HG03103 (cell line): ENCODE data around the gene RTL5.

Experiments used
- ATAC-seq: cut with Tn5 transposase; IDR thresholded peaks from one replicate; pipeline ENCODE4 v1.9.1; 2021; ENCODE audit warnings: low read depth; ENCODE audit not compliant: unreplicated experiment

Gene RTL5

DNA sequence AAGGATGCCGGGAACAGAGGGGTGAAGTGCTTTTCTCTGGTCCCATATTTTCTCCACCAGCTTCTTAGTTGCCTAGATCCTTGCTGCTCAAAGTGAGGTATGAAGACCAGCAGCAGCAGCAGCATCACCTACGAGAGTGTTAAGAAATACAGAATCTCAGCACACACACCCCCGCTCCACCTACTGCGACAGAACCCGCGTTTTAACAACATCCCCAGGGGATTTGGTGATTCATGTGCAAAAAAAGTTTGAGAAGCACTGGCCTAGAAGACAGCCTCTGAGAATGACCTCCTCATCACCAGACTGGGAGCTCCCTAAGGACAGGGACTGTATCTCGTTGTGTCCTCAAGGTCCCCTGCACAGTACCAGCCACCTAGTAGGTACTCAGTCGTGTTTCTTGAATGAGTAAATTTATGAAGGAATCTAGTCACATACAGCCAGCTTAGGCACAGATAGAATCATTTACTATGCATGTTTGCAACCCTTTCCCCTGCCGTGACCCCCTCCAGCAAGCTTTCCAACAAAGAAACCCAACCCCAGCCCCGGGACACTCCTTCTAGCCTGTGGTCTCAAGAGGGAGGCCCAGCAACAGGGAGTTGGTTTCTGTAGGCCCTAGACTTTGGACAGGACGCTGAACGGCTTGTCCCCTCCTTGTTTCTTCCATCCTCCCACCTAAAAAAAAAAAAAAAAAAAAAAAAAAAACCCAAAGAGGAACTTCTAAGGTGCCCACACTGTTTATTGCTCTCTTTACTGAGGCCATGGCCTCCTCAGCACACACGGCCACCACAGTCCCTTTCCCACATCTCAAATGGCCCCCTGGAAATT lies 21.5 kb downstream of the RTL5 start:
- ATAC-seq, result no peak

DNA sequence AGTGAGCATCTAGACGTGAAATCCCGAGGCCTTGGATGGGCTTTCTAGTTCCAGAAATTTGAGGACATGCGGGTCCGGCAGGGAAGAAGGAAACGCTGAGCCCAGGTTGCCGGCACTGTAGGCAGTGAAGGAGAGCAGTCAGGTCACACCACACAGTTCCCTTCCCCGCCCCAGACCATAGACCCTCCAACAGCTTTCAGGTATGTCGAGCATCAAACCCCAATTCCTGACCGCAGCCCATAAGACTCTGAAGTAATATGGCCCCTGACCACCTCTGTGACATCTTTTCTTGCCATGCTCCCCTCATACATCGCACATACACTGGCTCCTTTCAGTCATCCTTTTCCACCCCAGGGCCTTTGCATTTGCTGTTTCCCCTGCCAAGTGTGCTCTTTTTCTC lies 23.0 kb downstream of the RTL5 start:
- ATAC-seq, result no peak

- ATAC-seq, result no peak
These were observed 23.7 kb downstream of the RTL5 start for GRCh38 chrX:72107841-72108595.

GRCh38 chrX:72107320-72107719 lies 24.4 kb downstream of the RTL5 start:
- ATAC-seq, result no peak

DNA sequence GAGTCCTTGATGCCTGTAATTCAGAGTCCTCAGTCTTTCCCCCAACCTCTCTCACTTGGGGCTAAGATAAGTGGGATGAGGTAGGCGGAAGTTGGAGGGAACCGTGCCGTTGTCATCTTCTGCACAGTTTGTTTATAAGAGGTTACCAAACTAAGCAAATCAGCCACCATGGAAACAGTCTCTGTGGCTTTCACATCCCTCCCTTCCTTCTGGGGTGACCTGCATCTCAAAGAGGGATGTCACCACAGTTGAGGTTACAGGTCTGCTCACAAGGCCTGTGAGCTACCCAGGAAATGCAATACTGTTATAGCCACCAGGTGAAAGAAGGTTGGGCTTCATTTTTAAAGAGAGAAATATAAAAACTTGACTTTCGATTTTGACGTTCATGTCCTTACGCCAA lies 26.3 kb downstream of the RTL5 start:
- peak; percentile 38 for ATAC-seq

DNA sequence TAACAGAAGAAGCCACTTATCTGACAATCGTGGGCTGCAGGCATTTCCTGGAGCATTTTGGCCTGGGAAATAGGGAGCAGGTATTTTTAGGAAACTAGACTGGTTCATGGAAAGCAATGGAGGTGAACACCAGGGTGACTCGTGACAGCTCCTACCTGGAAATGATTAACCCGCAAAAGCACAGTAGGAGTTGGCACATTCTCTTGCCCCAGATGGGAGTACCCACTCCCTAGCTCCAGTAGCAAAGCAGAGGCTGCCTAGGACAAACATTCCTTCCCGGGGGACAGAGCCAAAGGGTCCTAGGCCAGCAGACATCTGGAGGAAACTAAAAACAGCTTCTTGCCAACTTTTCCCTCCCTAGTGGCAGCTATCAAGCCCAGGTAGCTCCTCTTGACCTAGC lies 29.0 kb downstream of the RTL5 start:
- no peak for ATAC-seq

GRCh38 chrX:72102126-72102525 lies 29.6 kb downstream of the RTL5 start:
- ATAC-seq, result no peak

GRCh38 chrX:72101597-72102037 lies 30.1 kb downstream of the RTL5 start:
- no peak for ATAC-seq

DNA sequence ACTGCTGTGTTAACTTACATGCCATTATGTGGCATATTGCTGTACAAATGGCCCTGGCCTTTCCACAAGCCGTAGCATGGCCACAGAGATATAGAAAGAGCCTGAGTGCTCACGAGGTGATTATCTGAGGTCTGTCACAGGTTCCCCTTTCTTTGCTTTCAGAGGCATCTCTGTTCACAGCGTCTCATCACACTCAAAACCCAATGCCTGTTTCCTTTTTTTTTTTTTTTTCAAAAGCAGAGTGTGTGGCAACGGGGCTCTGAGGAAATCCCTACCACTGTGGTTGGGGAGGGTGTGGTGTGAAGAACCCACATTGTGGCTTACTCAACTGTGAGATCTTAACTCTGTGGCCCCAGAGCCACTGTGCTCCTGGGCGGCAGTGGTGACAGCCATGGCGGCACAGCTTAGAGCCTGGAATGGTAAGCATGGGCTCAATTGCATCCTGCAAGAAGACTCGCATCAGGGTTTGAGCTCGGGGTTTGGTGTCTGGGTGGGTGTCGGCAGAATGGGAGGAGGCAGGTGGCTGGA lies 30.8 kb downstream of the RTL5 start:
- peak; percentile 83 for ATAC-seq

GRCh38 chrX:72100051-72100755 lies 31.5 kb downstream of the RTL5 start:
- no peak for ATAC-seq

DNA sequence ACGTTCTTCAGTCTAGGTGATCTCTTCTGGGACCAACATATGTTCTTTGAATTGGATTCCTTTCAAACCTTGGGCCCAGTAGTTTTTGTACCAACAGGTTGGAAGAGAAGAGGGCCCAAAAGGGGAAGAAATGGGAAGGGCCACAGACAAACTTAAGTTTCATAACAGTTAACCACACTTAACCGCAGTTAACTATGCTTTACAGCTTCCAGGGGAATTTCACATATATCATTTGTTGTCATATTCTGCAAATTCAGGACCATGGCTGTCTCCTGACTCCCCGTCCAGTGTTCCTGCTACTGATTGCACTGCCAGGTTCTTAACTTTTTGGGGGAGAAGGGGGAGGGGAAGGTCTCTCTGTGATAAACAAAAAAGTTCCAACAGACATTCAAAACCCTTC lies 34.6 kb downstream of the RTL5 start:
- no peak for ATAC-seq

GRCh38 chrX:72095370-72095769 lies 36.3 kb downstream of the RTL5 start:
- no peak for ATAC-seq

GRCh38 chrX:72094894-72095293 lies 36.8 kb downstream of the RTL5 start:
- peak; percentile 79 for ATAC-seq

- ATAC-seq, result no peak
These were observed 42.5 kb downstream of the RTL5 start for GRCh38 chrX:72089254-72089653.

- ATAC-seq, result no peak
These were observed 43.0 kb downstream of the RTL5 start for GRCh38 chrX:72088761-72089160.

- ATAC-seq, result no peak
These were observed 44.7 kb downstream of the RTL5 start for GRCh38 chrX:72086995-72087394.

DNA sequence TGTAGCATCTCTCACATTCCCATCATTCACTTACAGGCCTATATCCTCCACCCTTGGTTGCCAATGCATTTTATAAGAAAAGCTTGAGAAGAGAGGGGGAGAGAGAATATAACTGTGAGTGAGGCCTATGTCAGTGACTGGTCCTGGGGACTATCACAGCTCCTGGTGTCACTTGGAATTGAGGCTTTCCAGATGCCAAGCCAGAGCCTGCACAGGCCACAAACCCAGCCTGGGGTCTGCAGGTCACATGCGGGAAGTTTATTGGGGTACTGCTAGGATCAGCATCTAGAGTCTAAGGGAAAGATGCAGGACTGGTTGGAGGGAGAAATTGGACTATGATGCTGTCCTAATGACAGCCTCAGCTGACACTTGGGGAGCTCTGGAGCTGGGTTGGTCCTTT lies 47.6 kb downstream of the RTL5 start:
- no peak for ATAC-seq

- ATAC-seq, result no peak
These were observed 48.4 kb downstream of the RTL5 start for GRCh38 chrX:72083291-72083690.

GRCh38 chrX:72081605-72082320 lies 50.0 kb downstream of the RTL5 start:
- no peak for ATAC-seq

- ATAC-seq, result no peak
These were observed 50.9 kb downstream of the RTL5 start for GRCh38 chrX:72080800-72081199.
